ENCODE data around the gene TOP3B. TPM values are rescaled to one million over a fixed set of nuclear protein-coding genes. Genes with fewer than 3 reads are reported as not detected.

Gene TOP3B
- total and polyA plus RNA-seq, 2 experiments from 2014 or later, result 35.7 to 77.7 TPM

GRCh38 chr22:21974058-21974649 lies 8.4 kb downstream of the TOP3B start:
- Mint-ChIP-seq H3K27ac (no peak overlapping the region), H3K27me3 (ENCODE audit: insufficient read depth, low read depth, poor library complexity) (peaks cover 13% of the 10 kb centered on the region), H3K4me1 (no peaks in the 10 kb centered on the region; the same call in 2 of the 3 replicates), H3K9me3 (no peaks in the 10 kb centered on the region), H3K4me3 (no peak overlapping the region), H3K36me3 (ENCODE audit: low read depth) (peaks cover 53% of the 10 kb centered on the region)
- DNase-seq (ENCODE audit: low spot score) (no peak), ATAC-seq (no peak)
- H3K36me3 ChIP-seq (ENCODE audit: insufficient read depth), result peaks cover 3% of the 10 kb centered on the region; the same call in 1 of the 2 replicates
- H3K4me3 ChIP-seq, result no peak overlapping the region
- H3F3A ChIP-seq (replicated peaks; ENCODE audit: low read depth), result no peaks in the 10 kb centered on the region
- H3K4me2 ChIP-seq, result no peak overlapping the region
- H3K27me3 ChIP-seq (ENCODE audit: insufficient read depth), result no peaks in the 10 kb centered on the region
- TF ChIP-seq, protein P1, sequence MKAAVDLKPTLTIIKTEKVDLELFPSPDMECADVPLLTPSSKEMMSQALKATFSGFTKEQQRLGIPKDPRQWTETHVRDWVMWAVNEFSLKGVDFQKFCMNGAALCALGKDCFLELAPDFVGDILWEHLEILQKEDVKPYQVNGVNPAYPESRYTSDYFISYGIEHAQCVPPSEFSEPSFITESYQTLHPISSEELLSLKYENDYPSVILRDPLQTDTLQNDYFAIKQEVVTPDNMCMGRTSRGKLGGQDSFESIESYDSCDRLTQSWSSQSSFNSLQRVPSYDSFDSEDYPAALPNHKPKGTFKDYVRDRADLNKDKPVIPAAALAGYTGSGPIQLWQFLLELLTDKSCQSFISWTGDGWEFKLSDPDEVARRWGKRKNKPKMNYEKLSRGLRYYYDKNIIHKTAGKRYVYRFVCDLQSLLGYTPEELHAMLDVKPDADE (IDR thresholded peaks at IDR 0.05), result no peak
- TF ChIP-seq EZH2 (IDR thresholded peaks at IDR 0.05; ENCODE audit: low read depth, unreplicated experiment), result no peak
- TF ChIP-seq ZNF114 (CRISPR knock-in tag; IDR thresholded peaks at IDR 0.05), result no peak
- TF ChIP-seq JUNB (IDR thresholded peaks at IDR 0.05; ENCODE audit: unreplicated experiment), result no peak
- no peaks in the 10 kb centered on the region for H3K9me2 ChIP-seq (ENCODE audit: insufficient read depth)
- H3K4me1 ChIP-seq (ENCODE audit: insufficient read depth), result no peaks in the 10 kb centered on the region
- H3K79me2 ChIP-seq (replicated peaks; ENCODE audit: insufficient read depth), result no peaks in the 10 kb centered on the region; the same call in 1 of the 2 replicates
- peaks cover 21% of the 10 kb centered on the region for H4K20me1 ChIP-seq (replicated peaks; ENCODE audit: insufficient read depth)
- H3K27ac ChIP-seq (ENCODE audit: low read depth), result no peak overlapping the region
- H2AFZ ChIP-seq, result no peak overlapping the region

GRCh38 chr22:21972806-21973205 lies 9.8 kb downstream of the TOP3B start:
- Mint-ChIP-seq H3K36me3 (ENCODE audit: low read depth) (peaks cover 64% of the 10 kb centered on the region), H3K27me3 (ENCODE audit: insufficient read depth, low read depth, poor library complexity) (peaks cover 8% of the 10 kb centered on the region), H3K9me3 (no peaks in the 10 kb centered on the region), H3K27ac (no peak overlapping the region), H3K4me1 (no peaks in the 10 kb centered on the region), H3K4me3 (no peak overlapping the region)
- Histone ChIP-seq H3F3A (replicated peaks; ENCODE audit: low read depth) (no peaks in the 10 kb centered on the region), H3K4me2 (no peak overlapping the region), H3K79me2 (replicated peaks; ENCODE audit: insufficient read depth) (no peaks in the 10 kb centered on the region; the same call in 1 of the 2 replicates), H3K36me3 (ENCODE audit: insufficient read depth) (peaks cover 3% of the 10 kb centered on the region; the same call in 1 of the 2 replicates), H4K20me1 (replicated peaks; ENCODE audit: insufficient read depth) (peaks cover 20% of the 10 kb centered on the region), H3K4me3 (no peak overlapping the region), H3K27me3 (ENCODE audit: insufficient read depth) (no peaks in the 10 kb centered on the region), H3K9me2 (ENCODE audit: insufficient read depth) (no peaks in the 10 kb centered on the region), H3K4me1 (ENCODE audit: insufficient read depth) (no peaks in the 10 kb centered on the region), H3K27ac (ENCODE audit: low read depth) (no peak overlapping the region), H2AFZ (no peak overlapping the region)
- no peak for DNase-seq (ENCODE audit: low spot score)
- ATAC-seq, result no peak
- TF ChIP-seq EZH2 (IDR thresholded peaks at IDR 0.05; ENCODE audit: low read depth, unreplicated experiment) (no peak), ZNF462 (CRISPR knock-in tag; IDR thresholded peaks at IDR 0.05) (no peak), CREB1 (CRISPR knock-in tag; IDR thresholded peaks at IDR 0.05; ENCODE audit: low read depth) (no peak), STAT1 (IDR thresholded peaks at IDR 0.05; ENCODE audit: unreplicated experiment) (no peak), ZNF114 (CRISPR knock-in tag; IDR thresholded peaks at IDR 0.05) (no peak), ZNF331 (CRISPR knock-in tag; IDR thresholded peaks at IDR 0.05; ENCODE audit: low read depth) (no peak)

All from GM23338 (cell line).